Aorta (tissue), 4 donors: ENCODE measurements around the gene SLC5A2. TPM values are rescaled to one million over a fixed set of nuclear protein-coding genes. Genes with fewer than 3 reads are reported as not detected.

Source experiments
- polyA plus RNA-seq, 2 donors: library from polyadenylated mRNA; stranded (reverse); fragments of 200-250 nt; gene quantifications; one replicate each; pipeline ENCODE4 v1.2.3, GENCODE V29; 2013
- total RNA-seq, 2 donors: library from RNA; stranded (reverse); fragmentation: NEBNext Ultra II Directional; extraction: Animal tissue kit (Norgen Biotek cat#: 25700); gene quantifications; one replicate each; pipeline ENCODE4 v1.2.1, GENCODE V29; 2021
- donor health status: healthy with polysubstance abuse.
- donor health status: Bipolar disorder and iron deficiency.
- donor health status: DM: no; HTN: no; CAD: no.
- donor health status: DM: yes; HTN: yes; CAD: no.

Gene SLC5A2
- total and polyA plus RNA-seq, 4 donors, result 0.24 to 2.3 (median 0.65) TPM; not detected in 1

Other genes with a start within 250 kb of the SLC5A2 start
- gene ITGAM, start 223.1 kb upstream of the SLC5A2 start, total RNA-seq, result 10 to 100 TPM; 15.7 to 40.1 TPM
- gene ITGAM, start 223.1 kb upstream of the SLC5A2 start, polyA plus RNA-seq, result 1 to 10 TPM in 1 of 2 donors, under 1 TPM in 1; 0.74 to 6.9 TPM
- gene ITGAX, start 127.9 kb upstream of the SLC5A2 start, total RNA-seq, result 10 to 100 TPM; 25.0 to 27.0 TPM
- 1 to 10 TPM in 1 of 2 donors, under 1 TPM in 1; 0.79 to 5.1 TPM for gene ITGAX, start 127.9 kb upstream of the SLC5A2 start, polyA plus RNA-seq
- under 1 TPM; 0.45 to 0.54 TPM for gene ITGAD, start 89.8 kb upstream of the SLC5A2 start, total RNA-seq
- gene ITGAD, start 89.8 kb upstream of the SLC5A2 start, polyA plus RNA-seq, result under 1 TPM in 1 of 2 donors, not detected in 1; 0.63 TPM
- gene COX6A2, start 54.8 kb upstream of the SLC5A2 start, total RNA-seq, result 1 to 10 TPM in 1 of 2 donors, not detected in 1; 3.0 TPM
- 10 to 100 TPM in 1 of 2 donors, not detected in 1; 10.6 TPM for gene COX6A2, start 54.8 kb upstream of the SLC5A2 start, polyA plus RNA-seq
- 1 to 10 TPM in 1 of 2 donors, under 1 TPM in 1; 0.68 to 1.9 TPM for gene ZNF843, start 40.3 kb upstream of the SLC5A2 start, total RNA-seq
- 1 to 10 TPM in 1 of 2 donors, under 1 TPM in 1; 0.50 to 1.0 TPM for gene ZNF843, start 40.3 kb upstream of the SLC5A2 start, polyA plus RNA-seq
- 1 to 10 TPM; 7.9 to 9.7 TPM for gene ARMC5, start 23.6 kb upstream of the SLC5A2 start, total RNA-seq
- 10 to 100 TPM in 1 of 2 donors, 1 to 10 TPM in 1; 2.1 to 14.1 TPM for gene ARMC5, start 23.6 kb upstream of the SLC5A2 start, polyA plus RNA-seq
- 100 to 1,000 TPM; 166 to 240 TPM for gene TGFB1I1, start 11.0 kb upstream of the SLC5A2 start, total RNA-seq
- gene TGFB1I1, start 11.0 kb upstream of the SLC5A2 start, polyA plus RNA-seq, result 100 to 1,000 TPM; 124 to 232 TPM
- gene RUSF1, start 25.3 kb downstream of the SLC5A2 start, total RNA-seq, result 10 to 100 TPM; 50.6 to 62.4 TPM
- 10 to 100 TPM; 15.3 to 71.7 TPM for gene RUSF1, start 25.3 kb downstream of the SLC5A2 start, polyA plus RNA-seq
- gene AHSP, start 44.8 kb downstream of the SLC5A2 start, total RNA-seq, result 1 to 10 TPM in 1 of 2 donors, not detected in 1; 4.7 TPM
- not detected for gene AHSP, start 44.8 kb downstream of the SLC5A2 start, polyA plus RNA-seq